GM21619 (cell line): ENCODE data around the gene DCDC2.
"Not testable (repeated sequence)": the region's sequence is repeated elsewhere in the genome, so short reads cannot be mapped to it uniquely, and the experiment has no call there.

ENCODE experiments used
- ATAC-seq: cut with Tn5 transposase; IDR thresholded peaks from one replicate; pipeline ENCODE4 v1.9.1; 2021; ENCODE audit not compliant: unreplicated experiment

DCDC2 gene

DNA sequence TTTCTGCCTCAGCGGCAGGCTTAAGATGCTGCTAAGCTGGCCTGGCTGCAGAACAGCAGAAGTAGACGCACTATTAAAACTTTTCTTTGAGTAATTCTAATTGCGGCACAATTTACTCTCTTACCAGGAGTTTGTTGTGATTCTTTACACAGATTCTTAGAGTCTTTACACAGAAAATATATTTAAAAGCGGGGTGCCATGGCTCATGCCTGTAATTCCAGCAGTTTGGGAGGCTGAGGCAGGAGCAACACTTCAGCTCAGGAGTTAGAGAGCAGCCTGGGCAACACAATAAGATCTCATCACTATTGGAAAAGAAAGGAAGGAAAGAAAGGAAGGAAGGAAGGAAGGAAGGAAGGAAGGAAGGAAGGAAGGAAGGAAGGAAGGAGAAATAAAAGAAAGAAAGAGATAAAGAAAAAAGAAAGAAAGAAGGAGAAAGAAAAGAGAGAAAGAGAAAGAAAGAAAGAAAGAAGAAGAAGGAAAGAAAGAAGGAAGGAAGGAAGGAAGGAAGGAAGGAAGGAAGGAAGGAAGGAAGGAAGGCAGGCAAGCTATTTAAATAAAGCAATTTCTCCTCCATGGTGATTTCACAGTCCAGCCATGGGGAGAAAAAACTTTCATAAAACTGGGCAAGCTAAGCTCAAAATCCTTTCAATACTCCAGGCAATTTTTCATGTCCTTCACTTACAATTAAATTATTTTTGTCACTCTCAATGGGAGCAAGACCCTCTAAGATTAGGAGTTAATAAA lies 23.8 kb upstream of the DCDC2 start:
- ATAC-seq = no peak

DNA sequence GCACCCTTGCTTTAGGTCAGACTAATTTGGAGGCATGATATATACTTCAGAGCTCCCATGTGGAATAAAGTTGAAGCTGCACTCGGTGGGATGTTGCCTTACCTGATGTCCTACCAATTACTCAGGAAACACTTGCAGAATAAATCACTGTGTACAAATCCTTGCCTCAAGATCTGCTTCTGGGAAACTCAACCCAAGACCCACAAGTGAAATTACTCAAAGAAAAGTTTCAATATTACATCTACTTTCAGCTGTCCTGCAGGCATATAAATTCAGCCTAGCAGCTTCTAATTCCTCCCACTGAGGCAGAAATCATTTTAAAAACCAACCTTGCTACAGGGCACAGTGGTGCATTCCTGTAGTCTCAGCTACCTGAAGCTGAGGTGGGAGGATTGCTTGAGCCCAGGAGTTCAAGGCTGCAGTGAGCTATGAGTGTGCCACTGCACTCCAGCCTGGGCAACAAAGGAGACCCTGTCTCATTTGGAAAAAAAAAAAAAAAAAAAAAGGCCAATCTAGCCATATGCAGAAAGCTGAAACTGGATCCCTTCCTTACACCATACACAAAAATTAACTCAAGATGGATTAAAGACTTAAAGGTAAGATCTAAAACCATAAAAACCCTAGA lies 20.7 kb upstream of the DCDC2 start:
- no peak for ATAC-seq

DNA sequence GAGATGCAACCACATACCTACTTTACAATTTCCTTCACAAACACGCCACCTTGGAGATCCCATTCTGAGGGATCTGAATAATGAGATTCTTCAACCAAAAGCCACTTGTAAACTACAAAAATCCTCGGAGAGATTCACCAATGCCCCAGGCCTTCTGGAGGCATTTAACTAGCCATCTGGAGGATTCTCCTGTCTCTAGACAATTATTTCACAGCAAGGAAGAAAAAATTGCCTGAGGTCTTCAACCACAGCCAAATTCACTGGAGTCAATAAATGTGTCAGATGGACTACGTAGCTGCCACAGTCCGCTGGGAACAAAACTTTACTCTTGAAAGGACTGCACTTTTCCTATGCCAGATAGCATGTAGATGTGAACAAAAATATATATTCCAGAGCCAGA lies 19.0 kb upstream of the DCDC2 start:
- no peak for ATAC-seq

DNA sequence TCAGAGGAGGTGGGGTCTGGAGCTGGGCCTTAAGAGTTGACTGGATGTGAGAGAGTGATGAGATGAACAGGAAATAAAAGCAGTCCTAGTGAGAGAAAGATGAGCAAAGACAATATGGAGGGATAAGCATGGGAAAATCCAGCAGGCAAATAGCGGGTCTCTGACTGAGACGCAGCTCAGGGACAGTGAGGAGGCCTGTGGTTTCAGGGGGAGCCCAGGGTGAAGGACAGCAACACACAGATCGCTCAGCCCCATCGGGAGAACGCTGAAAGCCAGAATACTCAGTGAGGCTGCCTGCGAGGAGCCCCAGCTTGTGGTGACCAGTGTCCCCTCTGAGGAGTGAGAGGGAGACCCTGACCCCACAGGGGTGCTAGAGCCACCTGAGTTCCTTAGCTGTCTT lies 16.8 kb upstream of the DCDC2 start:
- ATAC-seq = no peak

DNA sequence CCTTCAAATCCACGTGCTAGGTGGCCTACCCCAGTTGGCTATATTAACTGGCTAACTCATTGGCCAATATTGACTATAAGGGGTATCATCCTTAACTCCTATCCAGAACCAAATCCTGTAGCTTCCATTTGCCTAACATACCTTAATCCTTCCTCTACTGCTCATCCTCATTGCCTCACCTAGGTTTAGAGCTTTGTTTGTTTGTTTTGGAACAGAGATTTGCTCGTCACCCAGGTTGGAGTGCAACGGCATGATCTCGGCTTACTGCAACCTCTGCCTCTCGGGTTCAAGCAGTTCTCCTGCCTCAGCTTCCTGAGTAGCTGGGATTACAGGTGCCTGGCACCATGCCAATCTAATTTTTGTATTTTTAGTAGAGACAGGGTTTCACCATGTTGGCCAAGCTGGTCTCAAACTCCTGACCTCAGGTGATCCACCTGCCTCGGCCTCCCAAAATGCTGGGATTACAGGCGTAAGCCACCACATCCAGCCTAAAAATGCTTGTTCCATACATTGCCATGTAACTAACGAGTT lies 7.3 kb upstream of the DCDC2 start:
- not testable (repeated sequence) for ATAC-seq

DNA sequence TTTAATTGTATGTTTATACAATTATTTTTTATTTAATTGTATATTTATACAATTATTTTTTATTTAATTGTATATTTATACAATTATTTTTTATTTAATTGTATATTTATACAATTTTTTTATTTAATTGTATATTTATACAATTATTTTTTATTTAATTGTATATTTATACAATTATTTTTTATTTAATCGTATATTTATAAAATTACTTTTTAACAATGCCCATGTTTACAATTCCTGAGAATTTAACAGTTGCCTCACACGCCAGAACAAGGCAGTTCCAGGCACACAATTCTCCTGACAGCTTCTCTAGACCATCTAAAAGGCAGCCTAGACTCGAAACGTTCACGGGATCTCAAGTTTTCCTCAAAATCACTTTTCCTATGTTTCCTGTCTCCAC lies 4.5 kb upstream of the DCDC2 start:
- ATAC-seq = not testable (repeated sequence)

DNA sequence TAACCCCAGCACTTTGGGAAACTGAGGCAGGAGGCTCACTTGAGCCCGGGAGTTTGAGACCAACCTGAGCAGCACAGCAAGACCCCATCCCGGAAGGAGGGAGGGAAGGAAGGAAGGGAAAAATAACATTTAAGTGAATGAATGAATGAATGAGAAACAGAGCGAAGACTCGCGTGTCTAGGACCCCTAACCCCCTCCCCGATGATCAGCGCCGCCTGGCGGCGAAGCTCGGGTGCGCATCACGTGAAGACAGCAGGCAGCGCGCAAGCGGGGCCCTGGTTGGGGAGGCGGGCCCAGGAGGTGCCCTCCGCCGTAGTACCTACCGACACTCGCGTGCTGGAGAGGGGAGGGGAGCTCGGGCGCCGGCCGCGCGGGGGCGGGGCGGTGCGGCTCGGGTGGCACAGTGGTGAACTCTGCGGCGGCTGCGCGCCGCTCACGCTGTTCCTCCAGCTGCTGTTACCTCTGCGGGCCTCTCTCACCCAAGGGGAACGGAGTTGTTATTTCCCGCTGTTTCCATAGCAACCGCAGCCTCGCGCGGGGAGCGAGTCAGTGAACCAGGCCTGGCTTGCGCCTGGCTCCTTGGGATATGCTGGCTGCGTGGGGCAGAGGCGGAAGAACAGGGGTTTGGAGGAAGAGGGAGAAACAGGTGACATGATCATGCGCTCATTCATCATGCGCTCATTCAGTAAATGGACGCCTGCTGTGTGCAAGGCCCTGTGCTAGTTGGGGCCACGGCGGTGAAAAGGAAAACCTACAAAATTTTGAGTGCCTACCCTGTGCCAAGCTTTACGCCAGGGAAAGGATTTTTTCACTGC lies 2.0 kb upstream of the DCDC2 start:
- ATAC-seq = peak; percentile 82

DNA sequence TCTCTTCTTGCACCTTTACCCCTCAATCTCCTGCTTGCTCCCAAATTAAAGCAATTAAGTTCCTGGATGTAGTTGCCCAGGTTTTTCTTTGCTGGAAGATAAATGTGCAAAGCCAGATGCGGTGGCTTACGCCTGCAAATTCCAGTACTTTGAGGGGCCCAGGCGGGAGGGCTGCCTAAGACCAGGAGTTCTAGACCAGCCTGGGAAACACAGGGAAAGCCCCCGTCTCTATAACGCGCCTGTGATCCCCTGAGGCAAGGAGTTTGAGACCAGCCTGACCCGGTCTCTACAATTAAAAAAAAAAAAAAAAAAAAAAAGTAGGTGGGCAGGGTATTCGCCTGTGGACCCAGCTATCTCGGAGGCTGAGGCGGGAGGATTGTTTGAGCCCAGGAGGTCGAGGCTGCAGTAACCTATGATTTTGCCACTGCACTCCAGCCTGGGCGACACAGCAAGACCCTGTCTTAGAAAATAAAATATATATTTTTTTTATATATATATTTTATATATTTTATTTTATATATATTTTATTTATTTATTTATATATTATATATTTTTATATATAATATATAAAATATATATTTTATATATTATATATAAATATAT lies 461 bp upstream of the DCDC2 start:
- ATAC-seq = no peak

DNA sequence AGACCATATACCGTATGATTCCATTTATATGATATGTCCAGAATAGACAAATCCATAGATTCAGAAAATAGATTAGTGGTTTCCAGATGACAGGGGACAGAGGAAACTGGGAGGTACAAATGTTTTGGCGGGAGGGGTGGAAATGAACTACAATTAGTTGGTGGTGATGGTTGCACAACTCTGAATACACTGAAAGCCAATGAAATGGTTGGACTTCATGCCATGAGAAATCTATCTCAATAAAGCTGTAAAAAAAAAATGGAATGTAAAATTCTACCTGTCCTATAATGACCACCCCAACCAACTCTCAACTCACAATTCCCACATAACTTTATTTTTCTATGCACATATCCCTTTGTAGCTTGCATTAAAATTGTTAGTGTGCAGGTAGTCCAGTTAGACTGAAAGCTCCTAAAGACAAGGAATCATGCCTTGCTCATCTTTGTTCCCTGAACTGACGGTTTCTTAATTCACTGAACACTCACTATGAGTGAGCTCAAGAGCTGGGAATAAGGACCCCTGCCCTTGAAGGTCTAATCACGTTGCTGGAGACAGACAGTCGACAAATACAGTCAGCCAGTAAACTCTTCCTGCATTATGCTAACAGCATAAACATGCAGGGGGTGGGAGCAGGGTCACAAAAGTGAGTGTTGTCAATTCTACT lies 1.4 kb downstream of the DCDC2 start:
- ATAC-seq = no peak

DNA sequence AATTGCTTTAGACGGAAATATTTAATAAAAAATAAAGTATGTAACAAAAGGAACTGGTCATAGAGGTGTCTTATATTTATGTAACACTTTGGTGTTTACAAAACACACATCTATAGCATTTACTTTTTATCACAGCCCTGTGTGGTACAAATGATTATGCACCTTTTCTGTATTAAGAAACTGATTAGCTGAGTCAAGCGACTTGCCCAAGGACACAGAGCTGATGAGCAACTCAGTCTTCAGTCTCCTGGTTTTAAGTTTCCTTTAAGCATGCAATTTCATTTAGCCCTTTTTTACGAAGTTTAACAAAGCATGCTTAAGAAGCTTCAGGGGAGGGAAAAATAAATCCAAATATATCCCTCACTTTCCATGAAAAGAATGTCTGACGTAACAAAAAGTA lies 2.5 kb downstream of the DCDC2 start:
- ATAC-seq = no peak

DNA sequence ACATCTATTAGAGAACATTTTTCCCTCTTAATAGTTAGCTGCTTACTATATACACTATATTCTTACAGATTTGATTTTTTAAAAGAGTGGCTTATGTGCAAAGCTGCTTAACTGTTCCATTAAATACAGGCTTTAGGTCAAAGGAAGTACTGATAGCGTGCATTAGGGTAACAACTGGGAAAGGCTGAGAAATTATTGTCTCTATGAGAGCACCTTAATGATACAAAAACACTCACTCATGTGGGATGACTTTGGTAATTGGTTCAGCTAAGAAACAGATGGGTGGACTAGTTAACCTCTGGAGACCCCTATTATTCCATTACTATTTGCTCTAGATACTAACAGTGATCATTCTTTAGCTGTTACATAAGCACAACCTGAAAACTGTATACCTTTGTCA lies 4.0 kb downstream of the DCDC2 start:
- no peak for ATAC-seq

DNA sequence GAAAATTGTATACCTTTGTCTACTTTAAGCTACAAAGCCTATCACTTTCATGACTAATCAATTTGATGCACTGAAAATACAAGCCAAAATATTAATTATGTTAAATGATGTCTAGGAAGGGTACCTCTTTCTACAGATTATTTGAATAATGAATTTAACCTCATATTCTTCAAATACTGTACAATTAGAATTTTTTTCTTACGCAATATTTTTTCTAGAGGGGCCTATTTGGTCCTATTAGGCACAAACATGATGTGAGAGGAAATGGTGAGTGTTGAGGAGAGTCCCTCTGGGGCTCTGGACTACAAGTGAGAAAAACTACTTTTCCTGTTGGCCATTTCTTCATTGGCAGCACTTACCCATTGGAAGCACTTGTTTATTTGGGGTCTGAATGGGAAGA lies 5.4 kb downstream of the DCDC2 start:
- ATAC-seq = no peak

DNA sequence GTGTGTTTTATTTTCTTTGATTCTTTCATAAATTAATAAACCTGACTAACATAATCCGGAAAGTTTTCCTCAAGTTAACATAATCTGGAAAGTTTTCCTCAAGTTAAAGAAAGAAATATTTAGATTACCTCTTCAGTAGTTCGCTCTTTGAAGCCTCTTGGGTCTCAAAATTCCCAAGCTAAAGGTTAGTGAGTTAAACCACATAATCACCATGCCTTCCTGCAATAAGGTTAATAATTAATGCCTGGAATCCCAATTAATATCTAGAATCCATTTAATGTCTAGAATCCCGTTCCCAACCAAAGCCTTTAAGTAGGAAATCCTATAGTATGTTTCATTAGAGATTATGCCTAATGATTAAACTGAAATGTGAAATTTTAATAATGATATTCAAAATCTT lies 12.9 kb downstream of the DCDC2 start:
- no peak for ATAC-seq

DNA sequence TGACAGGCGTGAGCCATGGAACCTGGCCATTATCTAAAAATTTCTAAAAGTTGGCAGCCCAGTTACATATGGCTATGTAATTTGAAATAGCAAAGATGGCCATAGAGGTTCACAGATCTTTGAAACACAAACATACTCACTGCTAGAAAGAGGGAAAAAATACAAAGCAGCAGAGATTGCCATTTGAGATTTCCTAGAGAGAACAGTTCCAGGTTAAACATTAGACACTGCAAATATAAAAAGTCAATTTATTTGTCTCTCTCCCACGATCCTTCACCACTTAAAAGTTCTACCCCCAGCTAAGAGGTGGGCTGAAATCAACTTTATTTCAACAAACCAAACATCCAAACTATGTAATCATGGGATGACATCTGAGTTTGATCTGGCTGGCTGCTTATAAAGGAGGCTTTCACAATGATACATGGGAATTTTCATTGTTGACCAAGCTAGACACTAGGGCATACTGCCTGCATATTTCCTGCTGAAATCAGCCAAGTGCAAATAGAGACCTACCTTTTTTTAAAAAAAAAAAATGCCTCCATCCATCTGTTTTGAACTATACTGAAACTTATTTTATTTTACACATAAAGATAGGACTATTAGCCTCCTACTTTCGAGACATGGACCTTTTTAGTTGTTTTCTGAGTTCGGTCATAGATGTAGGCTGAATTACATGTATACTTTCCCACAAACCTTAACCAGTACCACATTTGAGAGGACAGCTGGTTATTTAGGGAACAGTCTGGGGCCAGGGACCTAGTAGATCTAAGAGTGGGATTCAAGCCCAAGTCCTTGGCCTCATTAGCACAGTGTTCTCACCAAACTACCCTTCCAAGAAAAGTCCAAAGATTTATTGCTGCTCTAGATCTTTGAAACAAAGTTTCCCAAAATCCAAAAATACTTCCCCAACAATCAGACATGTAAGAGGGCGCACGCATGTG lies 16.6 kb downstream of the DCDC2 start:
- no peak for ATAC-seq

DNA sequence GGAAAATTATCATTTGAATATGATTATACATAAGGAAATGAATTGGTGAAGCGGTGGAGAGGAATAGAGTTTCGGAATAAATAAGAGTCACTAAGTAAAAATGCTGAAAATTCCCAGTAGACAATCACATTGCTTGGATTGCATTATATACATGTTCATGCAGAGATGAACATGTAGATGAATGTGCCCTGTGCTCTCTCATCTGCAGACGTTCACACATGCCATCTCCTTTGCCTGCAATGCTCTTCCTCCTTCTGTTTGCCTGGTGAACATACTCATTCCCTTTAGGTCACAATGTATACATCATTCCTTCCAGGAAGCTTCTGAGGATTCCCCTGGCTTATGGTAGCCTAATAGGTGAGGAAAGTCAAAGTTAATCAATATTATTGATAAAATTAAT lies 17.9 kb downstream of the DCDC2 start:
- no peak for ATAC-seq

DNA sequence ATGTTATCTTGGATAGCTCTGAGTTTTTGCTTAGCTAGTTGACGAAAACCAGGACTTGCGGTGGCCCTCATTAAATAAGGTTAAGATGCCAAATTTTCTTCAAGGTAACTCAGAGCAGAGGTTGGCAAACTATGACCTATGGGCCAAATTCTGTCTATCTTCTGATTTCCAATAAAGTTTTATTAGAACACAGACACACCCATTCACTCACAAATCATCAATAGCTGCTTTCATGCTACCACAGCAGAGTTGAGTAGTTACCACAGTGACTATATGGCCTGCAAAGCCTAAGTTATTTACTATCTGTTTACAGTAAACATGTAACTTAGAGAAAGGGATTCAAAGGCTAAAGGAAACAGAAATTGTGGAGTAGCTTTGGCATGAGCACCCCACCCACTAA lies 23.6 kb downstream of the DCDC2 start:
- ATAC-seq = no peak

DNA sequence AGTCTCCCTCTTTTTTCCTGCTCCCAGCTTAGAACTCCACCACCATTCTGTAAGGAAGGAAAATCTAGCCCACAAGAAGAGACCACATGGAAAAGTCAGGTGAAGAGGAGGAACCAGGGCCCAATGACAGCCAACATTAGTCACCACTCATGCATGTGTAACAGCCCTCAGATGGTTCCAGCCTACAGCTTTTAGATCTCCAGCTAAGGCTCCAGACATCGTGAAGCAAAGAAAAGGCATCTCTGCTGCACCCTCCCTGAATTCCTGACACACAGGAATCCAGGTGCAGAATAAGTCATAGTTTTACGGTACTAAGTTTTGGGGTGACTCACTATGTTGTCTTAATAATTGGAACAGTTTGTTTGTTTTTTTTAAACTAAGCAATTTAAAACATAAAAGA lies 25.5 kb downstream of the DCDC2 start:
- no peak for ATAC-seq

DNA sequence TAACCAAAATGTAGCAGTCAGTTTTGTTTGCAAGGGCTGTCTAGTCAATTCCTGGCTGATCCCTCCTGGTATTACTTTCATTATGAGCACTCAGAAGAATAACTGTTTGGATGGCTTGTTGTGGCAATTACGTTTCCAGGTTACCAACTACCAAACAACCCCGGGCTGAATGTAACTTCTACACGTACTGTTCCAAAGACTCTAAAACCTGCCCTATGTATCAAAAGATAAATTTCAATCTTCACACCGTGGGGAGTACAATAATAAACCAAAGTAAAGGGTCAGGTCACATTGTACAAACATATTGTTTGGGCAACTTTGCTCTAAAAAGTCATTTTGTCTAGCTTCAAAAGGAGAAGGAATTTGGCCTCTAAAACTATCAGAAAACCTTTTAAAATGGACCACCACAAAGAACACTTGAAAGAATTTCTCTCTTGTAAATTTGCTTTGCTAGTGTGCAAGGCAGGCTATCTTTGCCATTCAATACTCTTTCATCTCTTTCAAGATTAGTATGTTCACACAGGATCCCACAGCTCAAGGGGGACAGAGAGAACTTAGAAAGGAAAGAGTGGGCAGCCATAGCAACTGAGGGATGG lies 27.6 kb downstream of the DCDC2 start:
- no peak for ATAC-seq

DNA sequence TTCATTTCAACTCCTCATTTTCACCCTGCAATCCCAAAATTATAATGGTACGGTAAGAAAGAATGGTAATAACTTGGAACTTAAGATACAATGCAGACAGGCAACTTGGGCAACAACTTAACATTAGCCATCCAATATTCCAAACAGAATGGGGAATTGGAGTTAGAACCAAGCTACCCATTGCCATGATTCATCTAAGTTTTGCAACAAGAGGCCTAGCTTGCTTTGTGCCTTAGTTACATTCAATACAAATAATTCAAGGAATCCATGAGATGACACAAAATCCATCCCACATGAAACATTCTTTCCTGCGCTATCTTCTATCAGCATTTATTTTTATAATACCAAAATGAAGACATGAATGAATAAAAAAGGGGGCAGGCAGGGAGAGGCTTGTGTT lies 28.4 kb downstream of the DCDC2 start:
- ATAC-seq = no peak
